HG03520 (cell line): ENCODE data around the gene PACSIN1.

Source experiments
- ATAC-seq: cut with Tn5 transposase; IDR thresholded peaks from one replicate; pipeline ENCODE4 v1.9.1; 2021; ENCODE audit warnings: mild to moderate bottlenecking, moderate library complexity; ENCODE audit not compliant: unreplicated experiment

Gene PACSIN1

DNA sequence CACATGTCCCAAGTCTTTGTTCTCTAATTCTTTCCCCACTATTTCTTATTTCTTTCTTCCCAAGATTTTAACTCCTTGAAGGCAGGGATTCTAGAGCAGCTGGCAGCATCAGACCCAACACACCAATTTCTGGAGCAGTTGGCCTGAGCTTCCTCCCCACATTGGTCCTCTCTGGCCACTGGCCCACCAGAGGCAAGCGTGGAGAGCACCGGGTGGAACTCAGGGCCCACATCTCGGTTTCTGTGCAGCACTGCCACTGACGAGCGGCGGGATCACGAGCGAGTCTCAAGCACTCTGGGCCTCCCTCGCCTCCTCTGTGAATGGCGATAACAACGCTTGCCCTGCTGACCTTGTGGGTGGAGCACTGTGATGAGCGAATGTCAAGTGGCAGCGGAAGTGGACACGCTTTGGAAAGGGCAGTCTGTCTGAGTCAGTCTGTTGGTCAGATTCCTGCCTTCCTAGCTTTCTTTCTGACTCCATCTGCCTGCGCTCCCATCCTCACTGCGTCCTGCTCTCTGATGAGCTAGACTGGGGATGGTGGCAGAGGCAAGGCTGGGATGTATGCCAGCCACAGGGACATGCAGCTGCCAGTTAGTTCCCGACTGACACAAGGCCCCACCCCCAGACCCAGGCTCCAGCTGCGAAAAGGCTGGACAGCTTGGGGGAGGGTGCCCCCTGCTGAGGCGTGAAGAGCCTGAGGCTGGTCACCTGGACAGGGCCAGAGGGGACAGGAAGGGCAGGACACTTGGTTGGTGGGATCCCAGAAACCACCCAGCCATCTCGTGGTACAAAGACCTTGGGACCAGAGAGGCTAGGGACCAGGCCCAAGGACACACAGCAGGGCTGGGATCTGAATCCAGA lies 94.7 kb downstream of the PACSIN1 start:
- no peak for ATAC-seq

GRCh38 chr6:34561227-34561530 lies 95.3 kb downstream of the PACSIN1 start:
- ATAC-seq: no peak

- no peak for ATAC-seq
Measured at GRCh38 chr6:34562350-34562749, 96.5 kb downstream of the PACSIN1 start.

DNA sequence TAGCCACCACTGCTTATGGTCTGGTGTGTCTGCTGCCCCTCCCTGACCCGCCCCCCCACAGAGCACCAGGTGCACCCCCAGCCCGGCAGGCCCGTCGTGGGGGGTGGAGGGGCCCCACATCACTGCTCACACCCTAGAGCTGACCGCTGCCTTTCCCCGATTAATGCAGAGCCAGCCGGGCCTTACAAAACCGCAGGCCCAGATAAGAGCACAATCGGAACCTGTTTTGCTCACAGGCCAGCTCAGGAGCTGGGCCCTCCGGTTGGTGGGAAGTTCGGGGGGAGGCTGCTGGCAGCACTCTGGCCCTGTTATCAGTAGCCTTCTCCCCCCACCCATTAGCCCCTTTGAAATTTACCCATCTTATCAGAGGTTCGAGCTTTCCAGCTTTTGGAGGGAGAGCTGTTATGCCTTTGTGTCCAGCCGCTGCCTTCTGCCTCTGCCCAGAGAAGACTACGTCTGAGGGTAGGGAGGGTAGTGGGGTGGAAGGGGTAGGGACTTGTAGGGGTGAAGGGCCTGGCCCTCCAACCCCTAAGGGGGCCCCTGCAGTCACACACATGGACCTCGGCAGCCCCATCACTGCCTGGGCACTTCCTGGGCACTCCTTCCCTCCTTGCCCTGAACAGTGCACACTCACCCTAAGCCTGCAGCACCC lies 97.1 kb downstream of the PACSIN1 start:
- ATAC-seq: no peak

GRCh38 chr6:34563513-34563870 lies 97.6 kb downstream of the PACSIN1 start:
- no peak for ATAC-seq

- no peak for ATAC-seq
Measured at GRCh38 chr6:34564181-34564580, 98.3 kb downstream of the PACSIN1 start.

GRCh38 chr6:34565722-34566137 lies 99.9 kb downstream of the PACSIN1 start:
- ATAC-seq: no peak

GRCh38 chr6:34566830-34567546 lies 101.1 kb downstream of the PACSIN1 start:
- no peak for ATAC-seq

DNA sequence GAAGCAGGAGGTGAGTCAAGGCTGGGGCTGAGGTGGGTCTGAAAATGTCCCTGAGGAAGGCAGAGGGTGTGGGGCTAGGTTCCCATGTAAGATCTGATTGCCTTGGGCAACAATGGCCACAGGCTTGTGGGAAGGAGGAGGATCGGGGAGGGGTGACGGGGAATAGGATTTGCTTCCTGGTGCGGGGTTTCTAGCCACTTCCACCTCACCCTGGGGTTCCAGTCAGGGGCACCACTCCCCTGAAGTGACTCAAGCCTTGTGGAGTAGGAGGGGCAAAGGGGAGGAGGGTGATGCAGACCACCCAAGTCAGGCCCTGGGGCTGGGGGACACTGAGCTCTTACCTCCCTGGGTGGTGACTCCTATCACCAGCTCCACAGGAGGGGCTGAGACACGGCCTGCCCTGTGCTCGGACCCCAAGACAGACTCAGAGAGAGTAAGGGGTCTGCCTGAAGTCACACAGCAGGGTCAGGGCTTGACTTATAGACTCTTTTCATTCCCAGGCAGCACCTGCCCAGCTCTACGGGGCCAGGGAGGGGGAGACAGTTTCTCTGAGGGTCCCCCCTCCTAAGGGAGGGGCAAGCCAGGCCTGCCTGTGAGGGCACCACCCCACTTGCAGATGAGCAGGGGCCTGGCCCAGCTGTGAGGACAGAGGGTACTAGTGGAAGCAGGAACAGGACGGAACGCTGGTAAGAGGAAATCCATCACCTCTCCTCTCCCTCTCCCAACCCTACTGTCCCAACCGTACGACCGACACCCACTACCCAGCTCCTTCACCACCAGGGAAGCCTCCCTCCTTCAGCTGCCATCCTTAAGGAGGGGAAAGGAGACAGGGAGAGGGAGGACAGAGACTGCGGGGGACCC lies 102.7 kb downstream of the PACSIN1 start:
- ATAC-seq: no peak

DNA sequence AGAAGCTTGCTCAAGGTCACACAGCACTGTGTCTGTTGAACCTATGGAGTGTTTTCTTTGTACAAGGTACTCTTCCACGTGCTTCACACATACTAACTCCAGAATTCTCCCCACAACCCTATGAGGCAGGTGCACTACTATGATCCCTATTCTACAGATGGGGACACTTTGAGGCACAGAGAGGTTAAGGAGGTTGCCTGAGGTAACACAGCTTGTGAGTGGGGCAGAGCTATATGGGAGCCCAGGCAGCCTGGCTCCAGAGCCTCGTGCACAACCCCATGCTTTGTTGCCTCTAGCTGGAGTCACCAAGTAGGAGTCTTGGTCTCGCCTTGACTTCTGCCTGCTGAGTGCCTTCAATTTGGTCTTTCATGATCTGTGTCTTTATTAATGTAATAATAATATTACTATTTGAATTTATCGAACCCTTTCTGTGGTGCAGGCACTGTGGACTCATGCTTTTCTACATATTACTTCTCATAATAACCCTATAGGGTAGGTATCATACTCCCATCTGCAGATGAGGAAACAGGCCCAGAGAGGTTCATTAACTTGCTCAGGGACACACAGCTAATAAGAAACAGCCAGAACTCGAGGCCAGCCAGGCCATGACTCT lies 103.6 kb downstream of the PACSIN1 start:
- ATAC-seq: no peak

GRCh38 chr6:34570066-34570833 lies 104.4 kb downstream of the PACSIN1 start:
- ATAC-seq: no peak

DNA sequence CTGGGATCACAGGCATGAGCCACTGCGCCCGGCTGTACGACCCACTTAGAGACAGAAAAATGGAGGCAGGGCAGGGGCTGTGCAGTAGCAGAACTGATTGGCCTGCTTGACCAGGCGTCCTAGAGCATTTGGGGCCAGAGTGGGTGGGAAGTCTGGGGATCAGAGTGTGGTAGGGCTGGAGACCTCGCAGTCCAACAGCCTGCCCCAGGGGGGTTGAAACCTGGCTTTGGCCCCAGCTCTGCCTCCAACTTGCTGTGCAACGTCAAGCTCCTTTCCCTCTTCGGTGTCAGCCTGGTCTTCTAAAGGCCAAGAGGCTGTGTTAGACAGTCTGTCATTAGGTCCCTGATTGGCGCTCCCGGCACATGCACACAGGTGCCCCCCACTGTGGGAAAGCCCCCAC lies 105.5 kb downstream of the PACSIN1 start:
- no peak for ATAC-seq

GRCh38 chr6:34572021-34572420 lies 106.1 kb downstream of the PACSIN1 start:
- ATAC-seq: no peak

DNA sequence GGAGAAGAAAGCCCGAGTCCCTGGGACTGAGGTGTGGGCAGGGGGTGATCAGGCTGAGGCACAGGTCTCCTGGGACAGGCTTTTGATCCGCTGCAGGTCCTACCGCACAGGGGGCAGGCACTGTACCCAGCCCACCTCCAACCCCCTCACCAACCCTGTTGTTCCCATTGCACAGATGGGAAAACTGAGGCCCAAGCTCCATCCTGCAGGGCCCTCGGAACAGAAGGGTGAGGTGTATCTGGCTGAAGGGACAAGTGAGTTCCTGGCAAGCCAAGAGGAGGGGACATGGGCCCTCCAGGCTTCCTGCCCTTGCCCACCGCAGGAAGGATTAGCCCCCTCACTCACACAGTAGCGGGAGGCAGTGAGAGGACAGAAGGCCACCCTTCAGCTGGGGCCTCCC lies 106.7 kb downstream of the PACSIN1 start:
- no peak for ATAC-seq

GRCh38 chr6:34573567-34574183 lies 107.8 kb downstream of the PACSIN1 start:
- no peak for ATAC-seq

GRCh38 chr6:34574647-34575293 lies 108.9 kb downstream of the PACSIN1 start:
- ATAC-seq: no peak

- ATAC-seq: no peak
Measured at GRCh38 chr6:34575326-34575725, 109.5 kb downstream of the PACSIN1 start.

GRCh38 chr6:34576286-34576955 lies 110.5 kb downstream of the PACSIN1 start:
- ATAC-seq: no peak
